OCI-LY1 (cell line): ENCODE results near the gene PRKCE.

Experiments
- H2AFZ ChIP-seq: fragments of 200-600 bp; sonication (generic), shearing (Covaris generic); 2 replicates; pipeline ENCODE4 v1.6.0; 2014; ENCODE audit warnings: antibody characterized with exemption, mild to moderate bottlenecking, low read length
- H3F3A ChIP-seq: fragments of 200-600 bp; sonication (generic), shearing (Covaris generic); 2 replicates; pipeline ENCODE4 v1.6.0; 2014; ENCODE audit warnings: mild to moderate bottlenecking, antibody characterized with exemption, low read length, moderate library complexity; ENCODE audit not compliant: insufficient read depth
- H3K27ac ChIP-seq: fragments of 200-600 bp; sonication (generic); 2 replicates; pipeline ENCODE4 v1.5.1; 2014; ENCODE audit warnings: low read length, mixed run types, mild to moderate bottlenecking, low read depth; ENCODE audit not compliant: poor library complexity, severe bottlenecking
- H3K27me3 ChIP-seq: fragments of 200-600 bp; sonication (generic); 2 replicates; pipeline ENCODE4 v1.6.0; 2014; ENCODE audit warnings: antibody characterized with exemption, mild to moderate bottlenecking, low read length, moderate library complexity; ENCODE audit not compliant: insufficient read depth
- H3K36me3 ChIP-seq: fragments of 200-600 bp; sonication (generic); 2 replicates; pipeline ENCODE4 v1.6.1; 2014; ENCODE audit warnings: mild to moderate bottlenecking, antibody characterized with exemption, low read length, moderate library complexity, mixed read lengths; ENCODE audit not compliant: insufficient read depth
- H3K4me1 ChIP-seq: fragments of 200-600 bp; sonication (generic); 2 replicates; pipeline ENCODE4 v1.5.1; 2014; ENCODE audit warnings: mild to moderate bottlenecking, low read length, moderate library complexity; ENCODE audit not compliant: insufficient read depth, severe bottlenecking
- H3K4me2 ChIP-seq: fragments of 200-600 bp; sonication (generic), shearing (Covaris generic); 2 replicates; pipeline ENCODE4 v1.6.1; 2014; ENCODE audit warnings: low read length
- H3K4me3 ChIP-seq: fragments of 200-600 bp; sonication (generic); 2 replicates; pipeline ENCODE4 v1.5.1; 2014; ENCODE audit warnings: low read length, low read depth, mild to moderate bottlenecking, mixed read lengths; ENCODE audit not compliant: poor library complexity, severe bottlenecking
- H3K79me2 ChIP-seq: fragments of 200-600 bp; shearing (Covaris generic); 2 replicates; pipeline ENCODE4 v1.6.1; 2016; ENCODE audit warnings: mixed run types, low read length, mixed read lengths; ENCODE audit not compliant: insufficient read depth
- H3K9ac ChIP-seq: fragments of 200-600 bp; sonication (generic), shearing (Covaris generic); 2 replicates; pipeline ENCODE4 v1.6.1; 2014; ENCODE audit warnings: mild to moderate bottlenecking, low read length, mixed read lengths
- H3K9me2 ChIP-seq: fragments of 200-600 bp; sonication (generic), shearing (Covaris generic); 2 replicates; pipeline ENCODE4 v1.6.1; 2014; ENCODE audit warnings: low read depth, mild to moderate bottlenecking, low read length, mixed read lengths
- H3K9me3 ChIP-seq: fragments of 200-600 bp; shearing (Covaris generic); 2 replicates; pipeline ENCODE4 v1.6.1; 2014; ENCODE audit warnings: low read length, mixed read lengths
- H4K20me1 ChIP-seq: fragments of 200-600 bp; sonication (generic), shearing (Covaris generic); 2 replicates; pipeline ENCODE4 v1.6.0; 2016; ENCODE audit warnings: mild to moderate bottlenecking, low read length; ENCODE audit not compliant: insufficient read depth
- CTCF ChIP-seq: fragments of 200-600 bp; sonication (generic), shearing (Covaris generic); IDR thresholded peaks from 2 replicates; pipeline ENCODE4 v1.5.1; 2017; ENCODE audit warnings: mild to moderate bottlenecking, antibody characterized with exemption, low read length, moderate library complexity, mixed read lengths
- EZH2 ChIP-seq: fragments of 200-600 bp; sonication (generic), shearing (Covaris generic); IDR thresholded peaks from 2 replicates; pipeline ENCODE4 v1.8.0; 2017; ENCODE audit warnings: borderline replicate concordance, mixed run types, mild to moderate bottlenecking, antibody characterized with exemption, low read length, moderate library complexity, mixed read lengths

The PRKCE gene

GRCh38 chr2:45794134-45794617 lies 142.7 kb downstream of the PRKCE start:
- Histone ChIP-seq H3K4me2 (no peak overlapping the region), H3K79me2 (no peaks in the 10 kb centered on the region; the same call in 1 of the 2 replicates), H3K4me1 (peaks cover 28% of the 10 kb centered on the region), H3K36me3 (no peaks in the 10 kb centered on the region), H3K9ac (no peak overlapping the region), H3K27ac (no peak overlapping the region), H4K20me1 (no peaks in the 10 kb centered on the region), H3F3A (no peaks in the 10 kb centered on the region), H3K4me3 (no peak overlapping the region), H2AFZ (no peak overlapping the region), H3K9me3 (no peaks in the 10 kb centered on the region), H3K27me3 (no peaks in the 10 kb centered on the region), H3K9me2 (no peaks in the 10 kb centered on the region)
- TF ChIP-seq EZH2 (no peak), CTCF (no peak)

GRCh38 chr2:45796500-45796899 lies 145.0 kb downstream of the PRKCE start:
- H3K79me2 ChIP-seq: no peaks in the 10 kb centered on the region; the same call in 1 of the 2 replicates
- no peak overlapping the region for H3K9ac ChIP-seq

GRCh38 chr2:45797451-45798230 lies 146.2 kb downstream of the PRKCE start:
- H3K79me2 ChIP-seq: no peaks in the 10 kb centered on the region
- no peaks in the 10 kb centered on the region for H4K20me1 ChIP-seq
- no peak overlapping the region for H3K9ac ChIP-seq
- peaks cover 11% of the 10 kb centered on the region for H3K4me1 ChIP-seq
- no peaks in the 10 kb centered on the region for H3F3A ChIP-seq
- H3K36me3 ChIP-seq: no peaks in the 10 kb centered on the region
- TF ChIP-seq EZH2: no peak
- TF ChIP-seq CTCF: no peak
- H3K9me3 ChIP-seq: no peaks in the 10 kb centered on the region
- no peak overlapping the region for H3K27ac ChIP-seq
- H2AFZ ChIP-seq: no peak overlapping the region
- H3K4me2 ChIP-seq: no peak overlapping the region
- H3K27me3 ChIP-seq: no peaks in the 10 kb centered on the region
- H3K4me3 ChIP-seq: no peak overlapping the region
- no peaks in the 10 kb centered on the region for H3K9me2 ChIP-seq

More at GRCh38 chr2:45796500-45796899, 145.0 kb downstream of the PRKCE start:
- Histone ChIP-seq H3K9me3 (no peaks in the 10 kb centered on the region), H3K27me3 (no peaks in the 10 kb centered on the region), H3K4me2 (no peak overlapping the region), H3K36me3 (no peaks in the 10 kb centered on the region), H3K4me1 (peaks cover 16% of the 10 kb centered on the region), H3K4me3 (no peak overlapping the region), H4K20me1 (no peaks in the 10 kb centered on the region), H3K27ac (no peak overlapping the region), H3F3A (no peaks in the 10 kb centered on the region), H2AFZ (no peak overlapping the region), H3K9me2 (no peaks in the 10 kb centered on the region)
- TF ChIP-seq EZH2: no peak
- no peak for TF ChIP-seq CTCF
